HepG2 (cell line): ENCODE results near the gene DPEP1. TPM values are rescaled to one million over a fixed set of nuclear protein-coding genes. Genes with fewer than 3 reads are reported as not detected.
A peak's percentile ranks its signal among the peaks of the same experiment; 100 is the strongest.

Experiments used
- ATAC-seq: fragments of 200-7000 bp; cut with Tn5 transposase; 3 replicates; pipeline ENCODE4 v1.9.1; 2020; ENCODE audit warnings: mild to moderate bottlenecking, moderate library complexity
- BruUV-seq: library from RNA; stranded (reverse); fragments of 400-500 nt; replicated peaks from 2 replicates; lab custom pipeline; 2021; lab: Mats Ljungman, UMichigan
- CTCF ChIA-PET: fragments of 300-600 bp; formaldehyde crosslinking; extraction: SDS; loops from one replicate; lab custom pipeline; 2021; ENCODE audit warnings: low total read pairs, inconsistent platforms, low intra/inter-chr PET ratio; lab: Yijun Ruan, JAX
- POLR2A ChIA-PET: fragments of 350-600 bp; sonication (Branson Sonifier 250); formaldehyde crosslinking; loops from one replicate; lab custom pipeline; 2020; ENCODE audit warnings: antibody characterized with exemption, inconsistent platforms; lab: Yijun Ruan, JAX
- DNase-seq: peaks from one replicate; pipeline ENCODE4 v3.0.0-alpha.2; 2015; ENCODE audit warnings: low spot score
- FAIRE-seq: peaks from 3 replicates; lab custom pipeline; 2011; peaks lifted over from hg19 to GRCh38; lab: Jason Lieb, UNC
- H2AFZ ChIP-seq: one replicate; pipeline ENCODE4 v1.6.1; 2011; ENCODE audit warnings: low read length, inconsistent platforms
- H3K27ac ChIP-seq: fragments of 300-600 bp; 3 replicates; pipeline ENCODE4 v1.8.0; 2011; ENCODE audit warnings: mixed run types, mild to moderate bottlenecking, mixed read lengths, low read length, inconsistent platforms; ENCODE audit not compliant: insufficient read depth; ENCODE audit errors: extremely low read length
- H3K27me3 ChIP-seq, 2 experiments: fragments of 200-600 bp in 1 of 2; 2 replicates in 1 of 2; 3 replicates in 1 of 2; pipeline versions ENCODE4 v1.6.0 to v1.8.0; 2011; ENCODE audit warnings: low read length in 2 of 2, mild to moderate bottlenecking in 2 of 2, moderate library complexity in 2 of 2, inconsistent platforms in 1 of 2; ENCODE audit not compliant: insufficient read depth in 2 of 2, control insufficient read depth in 1 of 2
- H3K36me3 ChIP-seq, 2 experiments: fragments of 200-600 bp in 1 of 2; replicated peaks in 1 of 2; 2 replicates in 1 of 2; 3 replicates in 1 of 2; pipeline versions ENCODE4 v1.5.1 to v1.8.0; 2011; ENCODE audit warnings: low read length in 2 of 2, inconsistent platforms in 1 of 2; ENCODE audit not compliant: insufficient read depth in 2 of 2, control insufficient read depth in 1 of 2
- H3K4me1 ChIP-seq: 2 replicates; pipeline ENCODE4 v1.5.1; 2012; ENCODE audit warnings: low read length, inconsistent platforms; ENCODE audit not compliant: insufficient read depth
- H3K4me2 ChIP-seq: 2 replicates; pipeline ENCODE4 v1.6.0; 2011; ENCODE audit warnings: low read depth, low read length, inconsistent platforms
- H3K4me3 ChIP-seq, 3 experiments: fragments of 200-600 bp in 1 of 3; sonication (generic), shearing (Covaris generic) in 1 of 3; replicated peaks in 1 of 3; 2 replicates each; pipeline ENCODE4 v1.5.1; 2011 to 2016; ENCODE audit warnings: low read length in 3 of 3, inconsistent platforms in 2 of 3, low read depth in 2 of 3, mild to moderate bottlenecking in 2 of 3, control low read depth in 1 of 3, mixed read lengths in 1 of 3; ENCODE audit not compliant: insufficient read depth in 1 of 3
- H3K79me2 ChIP-seq: one replicate; pipeline ENCODE4 v1.6.1; 2011; ENCODE audit warnings: low read length, inconsistent platforms; ENCODE audit not compliant: insufficient read depth
- H3K9ac ChIP-seq: 2 replicates; pipeline ENCODE4 v1.6.0; 2011; ENCODE audit warnings: mild to moderate bottlenecking, low read depth, low read length, inconsistent platforms; ENCODE audit not compliant: insufficient read depth
- H3K9me3 ChIP-seq: 2 replicates; pipeline ENCODE4 v1.5.1; 2012; ENCODE audit warnings: mild to moderate bottlenecking, low read length
- H4K20me1 ChIP-seq: 2 replicates; pipeline ENCODE4 v1.6.0; 2011; ENCODE audit warnings: inconsistent platforms, mild to moderate bottlenecking, low read length, moderate library complexity; ENCODE audit not compliant: insufficient read depth
- AGO1 ChIP-seq: fragments of 200-400 bp; formaldehyde crosslinking; IDR thresholded peaks from 2 replicates; pipeline ENCODE4 v1.6.1; 2017; ENCODE audit warnings: mild to moderate bottlenecking, low read depth, low read length, moderate library complexity; ENCODE audit not compliant: poor library complexity, severe bottlenecking
- ETS1 ChIP-seq: sonication (generic); formaldehyde crosslinking; IDR thresholded peaks from 2 replicates; pipeline ENCODE4 v1.4.0; 2020; ENCODE audit warnings: missing genetic modification reagents
- HNRNPL ChIP-seq: fragments of 200-400 bp; formaldehyde crosslinking; IDR thresholded peaks from 2 replicates; pipeline ENCODE4 v1.6.1; 2017; ENCODE audit warnings: mild to moderate bottlenecking, low read depth, low read length
- KDM2A ChIP-seq: sonication (generic); formaldehyde crosslinking; IDR thresholded peaks from 2 replicates; pipeline ENCODE4 v1.4.0; 2020; ENCODE audit warnings: low read depth, missing genetic modification reagents, borderline replicate concordance
- MAF1 ChIP-seq: sonication (generic); formaldehyde crosslinking; IDR thresholded peaks from 2 replicates; pipeline ENCODE4 v1.5.0; 2020; ENCODE audit warnings: missing genetic modification reagents, borderline replicate concordance
- PLRG1 ChIP-seq: fragments of 450-650 bp; conservative IDR thresholded peaks from 2 replicates; pipeline ENCODE4 v1.6.1; 2016
- TRAFD1 ChIP-seq: sonication (generic); formaldehyde crosslinking; IDR thresholded peaks from 2 replicates; pipeline ENCODE4 v1.5.1; 2020; ENCODE audit warnings: missing genetic modification reagents, mild to moderate bottlenecking, borderline replicate concordance
- ZBTB26 ChIP-seq: IDR thresholded peaks from 2 replicates; pipeline ENCODE4 v1.6.1; 2016; ENCODE audit warnings: missing compliant biosample characterization, missing genetic modification reagents, borderline replicate concordance
- ZNF275 ChIP-seq: sonication (generic); formaldehyde crosslinking; IDR thresholded peaks from 2 replicates; pipeline ENCODE4 v1.8.0; 2022; ENCODE audit warnings: missing genetic modification reagents, mild to moderate bottlenecking, inconsistent platforms, borderline replicate concordance
- ZNF557 ChIP-seq: sonication (generic); formaldehyde crosslinking; IDR thresholded peaks from 2 replicates; pipeline ENCODE4 v1.4.0; 2020; ENCODE audit warnings: missing genetic modification reagents
- ZNF687 ChIP-seq: sonication (generic); formaldehyde crosslinking; IDR thresholded peaks from 2 replicates; pipeline ENCODE4 v1.5.1; 2020; ENCODE audit warnings: mild to moderate bottlenecking, missing genetic modification reagents, moderate library complexity
- ZNF737 ChIP-seq: sonication (generic); formaldehyde crosslinking; IDR thresholded peaks from 2 replicates; pipeline ENCODE4 v1.5.0; 2020; ENCODE audit warnings: missing genetic modification reagents, mild to moderate bottlenecking, borderline replicate concordance
- ZNF780A ChIP-seq: sonication (generic); formaldehyde crosslinking; IDR thresholded peaks from 2 replicates; pipeline ENCODE4 v1.8.0; 2022; ENCODE audit warnings: mild to moderate bottlenecking, missing genetic modification reagents, moderate library complexity
- WGBS: methylation state at CpG from one replicate; pipeline ENCODE4 v1.1.6; 2017; ENCODE audit warnings: low lambda C conversion rate; 5-methylcytosine and 5-hydroxymethylcytosine counted together
- in situ Hi-C: cut with HindIII; loops from 2 replicates; pipeline ENCODE4 v1.10.0; 2017; ENCODE audit warnings: low pct_unique_long_range_greater_than_20kb; ENCODE audit not compliant: extremely low pct_ligation_motif_present
- intact Hi-C: fragments of 100-400 bp; cut with micrococcal nuclease; formaldehyde crosslinking; loops from one replicate; pipeline ENCODE4 v1.10.0; 2022; ENCODE audit not compliant: unreplicated experiment
- polyA plus RNA-seq, 8 experiments: library from polyadenylated mRNA; depleted of rRNA in 3 of 8; stranded (reverse) in 7 of 8; unstranded in 1 of 8; fragments of >200 nt; fragmentation: Illumina TruSeq in 4 of 8; extraction: Trizol in 4 of 8; gene quantifications; 2 replicates each; pipeline versions ENCODE4 v1.2.1 to v1.2.3, GENCODE V29; 2011 to 2016; ENCODE audit warnings: low read depth in 4 of 8, missing spikeins in 1 of 8, mixed read lengths in 1 of 8; ENCODE audit not compliant: insufficient read depth in 1 of 8
- total RNA-seq, 5 experiments: library from RNA; depleted of rRNA; stranded (reverse); fragments of >200 nt; fragmentation: Illumina TruSeq; extraction: Trizol; gene quantifications; 2 replicates each; pipeline ENCODE4 v1.2.3, GENCODE V29; 2016; ENCODE audit warnings: low read depth in 1 of 5

Gene DPEP1
- total and polyA plus RNA-seq, 2 of the 13 experiments (the other 11 are each of a cell fraction or from before 2014, with no cell fraction given), result 37.6 to 52.2 TPM

GRCh38 chr16:89569506-89570341 is 43.7 kb upstream of the DPEP1 start:
- peaks cover 4 to 21% of the 10 kb centered on the region in 2 experiments; a peak in 3 of 5 replicates for H3K27me3 ChIP-seq
- WGBS, result 31% methylated on average over 19 of the region's 23 CpGs
- H4K20me1 ChIP-seq, result peaks cover 19% of the 10 kb centered on the region
- 0 out of 5 replicates have a peak, but pooled peaks cover 0 to under 1% of the 10 kb centered on the region in 2 experiments for H3K36me3 ChIP-seq
- POLR2A ChIA-PET, result no interaction called here
- no peak overlapping the region for H3K27ac ChIP-seq
- DNase-seq (no peak), ATAC-seq (peak; percentile 14), FAIRE-seq (no peak)
- no peak overlapping the region for H3K4me2 ChIP-seq
- in situ Hi-C loops (no loop called here), intact Hi-C loops (no loop called here)
- no peak overlapping the region for H2AFZ ChIP-seq
- CTCF ChIA-PET, result no interaction called here
- no peak overlapping the region for H3K9ac ChIP-seq
- no peak overlapping the region for H3K4me3 ChIP-seq
- no peaks in the 10 kb centered on the region for H3K9me3 ChIP-seq
- no peaks in the 10 kb centered on the region for H3K79me2 ChIP-seq
- BruUV-seq, result no TSS peak
- peaks cover 53% of the 10 kb centered on the region for H3K4me1 ChIP-seq
- TF ChIP-seq PLRG1 (no peak), ZNF737 (CRISPR knock-in tag) (no peak), ETS1 (no peak), ZNF557 (CRISPR knock-in tag) (no peak), ZNF780A (CRISPR knock-in tag) (no peak), ZBTB26 (CRISPR knock-in tag) (no peak), MAF1 (no peak), KDM2A (CRISPR knock-in tag) (peak; percentile 54), ZNF687 (CRISPR knock-in tag) (peak; percentile 36; the same call in 1 of the 2 replicates), ZNF275 (CRISPR knock-in tag) (no peak), TRAFD1 (no peak), AGO1 (peak; percentile 59), HNRNPL (0 out of 2 replicates have a peak, but pooled peaks have one; percentile 58)
